GM18526 (cell line): Measurements from ENCODE around the gene FAM174C.
A peak's percentile ranks its signal among the peaks of the same experiment; 100 is the strongest.

ENCODE experiments used
- POLR2A ChIP-seq: IDR thresholded peaks from 3 replicates; pipeline ENCODE4 v1.6.1; 2011; ENCODE audit not compliant: insufficient read length; ENCODE audit errors: extremely low read depth

Gene FAM174C

DNA sequence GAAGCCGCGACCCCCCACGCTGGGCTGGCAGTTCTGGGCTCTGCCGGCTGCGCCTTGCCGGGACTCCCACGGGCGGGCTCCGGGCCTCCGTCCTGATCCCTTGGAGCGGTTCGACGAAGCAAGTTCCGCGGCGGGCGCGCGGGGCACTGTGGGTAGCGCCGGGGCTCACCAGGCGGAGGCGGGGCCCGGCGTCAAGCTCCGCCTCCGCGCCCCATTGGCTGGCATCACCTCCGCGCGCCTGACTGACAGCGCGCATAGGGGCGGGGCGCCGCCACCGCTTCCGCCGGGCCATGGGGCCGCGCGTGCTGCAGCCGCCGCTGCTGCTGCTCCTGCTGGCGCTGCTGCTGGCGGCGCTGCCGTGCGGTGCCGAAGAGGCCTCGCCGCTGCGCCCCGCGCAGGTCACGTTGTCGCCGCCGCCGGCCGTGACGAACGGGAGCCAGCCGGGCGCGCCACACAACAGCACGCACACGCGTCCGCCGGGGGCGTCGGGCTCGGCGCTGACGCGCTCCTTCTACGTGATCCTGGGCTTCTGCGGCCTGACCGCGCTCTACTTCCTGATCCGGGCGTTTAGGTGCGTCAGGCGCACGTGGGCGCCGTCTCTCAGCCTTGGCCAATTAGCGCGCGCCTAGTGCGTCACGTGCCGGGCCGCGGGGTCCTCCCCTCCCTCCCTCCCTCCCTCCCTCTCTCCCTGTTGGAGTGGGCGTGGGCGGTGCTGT lies at the start of gene FAM174C:
TSS of gene FAM174C (plus strand) at position 271 of the 716 bp plus-strand sequence. CDS start at position 291, 20 bp downstream.
- TF ChIP-seq POLR2A = peak; percentile 90

DNA sequence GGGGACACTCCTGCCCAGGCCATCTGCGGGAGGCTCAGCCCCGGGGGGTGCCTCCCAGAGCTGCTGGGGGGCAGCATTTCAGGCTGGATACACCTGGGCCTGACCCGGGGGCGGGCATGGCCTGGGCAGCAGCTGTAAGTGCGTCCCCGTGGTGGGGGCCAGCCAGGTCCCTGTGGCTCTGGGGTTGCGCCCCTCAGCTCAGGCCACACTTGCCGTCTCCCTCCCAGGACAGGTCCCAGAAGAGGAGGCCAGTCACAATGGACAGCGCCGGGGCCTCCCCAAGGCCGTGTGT lies 49.2 kb upstream of the FAM174C start:
- TF ChIP-seq POLR2A = no peak

DNA sequence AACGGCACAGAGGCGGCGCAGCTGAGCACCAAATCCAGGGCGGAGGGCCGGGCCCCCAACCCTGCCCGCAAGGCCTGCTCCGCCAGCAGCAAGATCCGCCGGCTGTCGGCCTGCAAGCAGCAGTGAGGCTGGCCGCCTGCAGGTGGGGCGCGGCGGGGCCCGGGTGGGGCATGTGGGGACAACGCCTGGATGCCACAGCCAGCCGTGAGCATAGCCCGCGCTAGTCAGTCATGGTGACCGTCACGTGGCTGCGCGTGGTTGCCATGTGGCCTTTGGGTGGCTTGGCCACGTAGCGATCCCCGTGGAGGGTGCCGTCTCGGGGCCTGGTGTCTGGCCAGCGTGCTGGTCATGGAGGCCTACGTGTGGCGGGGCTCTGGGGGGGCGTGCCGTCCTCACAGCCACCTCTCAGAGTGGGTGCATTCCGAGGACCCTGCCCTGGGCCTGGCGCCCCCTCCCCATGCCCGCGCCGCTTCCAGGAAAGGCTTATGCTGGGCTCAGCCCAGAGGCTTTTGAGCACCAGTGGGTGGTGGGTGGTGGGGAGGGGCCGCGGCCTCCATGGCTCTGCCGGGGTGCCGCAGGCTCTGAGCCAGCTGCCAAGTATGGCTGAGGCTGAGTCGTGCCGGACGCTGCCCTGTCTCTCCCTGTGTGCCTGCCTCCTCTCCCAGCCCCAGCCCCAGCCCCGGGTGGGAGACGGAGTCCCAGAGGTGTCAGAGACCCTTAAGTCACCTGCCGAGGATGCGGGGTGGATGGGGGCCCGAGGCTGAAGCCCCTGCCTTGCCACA lies 48.6 kb upstream of the FAM174C start:
- TF ChIP-seq POLR2A = no peak

DNA sequence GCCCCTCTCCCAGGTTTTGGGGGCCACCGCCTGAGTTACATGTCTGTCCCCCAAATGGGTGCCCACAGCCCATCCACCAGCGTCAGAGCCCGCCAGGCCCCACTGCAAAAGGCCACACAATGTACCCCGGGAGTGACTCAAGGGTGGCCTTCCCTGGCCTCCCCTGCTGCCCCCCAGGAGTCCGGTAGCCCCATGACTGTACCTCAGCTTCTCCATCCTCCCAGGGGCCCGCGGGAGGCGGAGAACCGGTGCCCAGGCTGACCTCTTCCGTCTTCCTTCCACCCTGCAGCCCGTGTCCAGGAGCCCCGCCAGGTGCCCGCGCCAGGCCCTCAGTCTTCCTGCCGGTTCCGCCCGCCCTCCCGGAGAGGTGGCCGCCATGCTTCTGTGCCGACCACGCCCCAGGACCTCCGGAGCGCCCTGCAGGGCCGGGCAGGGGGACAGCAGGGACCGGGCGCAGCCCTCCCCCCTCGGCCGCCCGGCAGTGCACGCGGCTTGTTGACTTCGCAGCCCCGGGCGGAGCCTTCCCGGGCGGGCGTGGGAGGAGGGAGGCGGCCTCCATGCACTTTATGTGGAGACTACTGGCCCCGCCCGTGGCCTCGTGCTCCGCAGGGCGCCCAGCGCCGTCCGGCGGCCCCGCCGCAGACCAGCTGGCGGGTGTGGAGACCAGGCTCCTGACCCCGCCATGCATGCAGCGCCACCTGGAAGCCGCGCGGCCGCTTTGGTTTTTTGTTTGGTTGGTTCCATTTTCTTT lies 47.9 kb upstream of the FAM174C start:
- TF ChIP-seq POLR2A = no peak

DNA sequence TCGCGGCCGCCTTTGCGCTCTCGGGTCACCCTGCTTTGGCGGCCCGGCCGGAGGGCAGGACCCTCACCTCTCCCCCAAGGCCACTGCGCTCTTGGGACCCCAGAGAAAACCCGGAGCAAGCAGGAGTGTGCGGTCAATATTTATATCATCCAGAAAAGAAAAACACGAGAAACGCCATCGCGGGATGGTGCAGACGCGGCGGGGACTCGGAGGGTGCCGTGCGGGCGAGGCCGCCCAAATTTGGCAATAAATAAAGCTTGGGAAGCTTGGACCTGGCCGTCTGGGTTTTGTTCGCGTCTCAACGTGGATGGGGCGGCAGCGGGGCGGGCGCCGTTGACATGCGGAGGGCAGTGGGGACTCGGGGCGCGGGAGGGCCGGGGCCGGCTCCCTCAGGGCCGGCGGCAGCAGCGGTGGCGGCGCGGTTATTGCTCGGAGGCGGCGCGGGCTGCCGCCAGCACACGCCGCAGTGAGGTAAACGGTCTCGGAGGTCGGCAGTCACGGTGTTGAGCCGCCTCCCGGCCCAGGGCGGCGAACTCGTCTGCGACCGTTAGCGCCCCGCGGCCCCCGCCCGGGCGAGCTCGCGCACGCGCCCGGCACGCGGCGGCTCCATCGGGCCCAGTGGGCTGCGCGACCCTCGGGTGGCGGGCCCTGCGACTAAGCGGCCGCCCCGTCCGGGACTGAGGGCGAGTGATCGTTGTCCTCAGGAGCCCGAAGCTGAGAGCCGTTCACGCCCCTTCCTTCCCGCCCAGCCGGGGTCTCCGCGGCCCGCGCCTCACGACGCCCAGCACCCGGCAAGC lies 47.0 kb upstream of the FAM174C start:
- TF ChIP-seq POLR2A = no peak

DNA sequence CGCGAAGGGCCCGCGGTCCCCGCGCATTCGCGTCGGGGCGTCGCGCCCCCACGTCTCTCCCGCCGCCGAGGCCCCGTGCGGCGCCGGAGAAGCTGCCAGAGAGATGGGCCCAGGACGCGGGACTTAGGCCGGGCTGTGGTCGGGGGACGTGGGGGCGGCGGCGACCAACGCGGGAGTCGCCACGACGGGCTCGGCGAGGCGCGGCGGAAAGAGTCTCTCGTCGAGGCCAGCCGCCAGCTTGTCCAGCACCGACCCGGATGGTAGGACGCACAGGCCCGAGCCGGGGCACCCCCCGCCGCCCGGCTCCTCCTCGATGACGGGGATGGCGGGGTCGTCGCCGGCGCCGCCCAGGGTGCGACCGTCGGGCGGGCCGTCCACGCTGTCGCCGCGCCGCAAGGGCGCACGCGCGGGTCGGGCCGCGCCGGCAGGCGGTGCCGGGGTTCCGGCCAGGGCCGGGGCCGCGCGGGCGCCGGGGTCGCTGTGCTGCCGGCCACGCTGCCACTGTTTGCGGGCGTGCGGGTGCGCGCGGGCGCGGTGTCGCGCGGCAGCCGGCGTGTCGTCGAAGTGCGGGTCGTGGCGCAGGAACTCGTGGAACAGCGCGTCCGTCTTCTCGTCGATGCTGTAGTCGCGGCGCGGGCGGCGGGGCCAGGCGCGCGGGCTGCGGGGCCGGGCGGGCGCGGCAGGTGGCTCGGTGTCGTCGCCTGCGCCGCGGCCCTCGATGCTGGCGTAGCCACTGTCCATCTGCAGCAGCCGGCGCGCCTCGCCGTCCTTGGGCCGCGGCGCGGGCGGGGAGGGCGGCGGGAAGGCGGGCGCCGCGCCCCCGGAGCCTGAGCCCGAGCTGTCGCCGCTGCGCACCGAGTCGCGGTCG lies 46.0 kb upstream of the FAM174C start:
- no peak for TF ChIP-seq POLR2A

DNA sequence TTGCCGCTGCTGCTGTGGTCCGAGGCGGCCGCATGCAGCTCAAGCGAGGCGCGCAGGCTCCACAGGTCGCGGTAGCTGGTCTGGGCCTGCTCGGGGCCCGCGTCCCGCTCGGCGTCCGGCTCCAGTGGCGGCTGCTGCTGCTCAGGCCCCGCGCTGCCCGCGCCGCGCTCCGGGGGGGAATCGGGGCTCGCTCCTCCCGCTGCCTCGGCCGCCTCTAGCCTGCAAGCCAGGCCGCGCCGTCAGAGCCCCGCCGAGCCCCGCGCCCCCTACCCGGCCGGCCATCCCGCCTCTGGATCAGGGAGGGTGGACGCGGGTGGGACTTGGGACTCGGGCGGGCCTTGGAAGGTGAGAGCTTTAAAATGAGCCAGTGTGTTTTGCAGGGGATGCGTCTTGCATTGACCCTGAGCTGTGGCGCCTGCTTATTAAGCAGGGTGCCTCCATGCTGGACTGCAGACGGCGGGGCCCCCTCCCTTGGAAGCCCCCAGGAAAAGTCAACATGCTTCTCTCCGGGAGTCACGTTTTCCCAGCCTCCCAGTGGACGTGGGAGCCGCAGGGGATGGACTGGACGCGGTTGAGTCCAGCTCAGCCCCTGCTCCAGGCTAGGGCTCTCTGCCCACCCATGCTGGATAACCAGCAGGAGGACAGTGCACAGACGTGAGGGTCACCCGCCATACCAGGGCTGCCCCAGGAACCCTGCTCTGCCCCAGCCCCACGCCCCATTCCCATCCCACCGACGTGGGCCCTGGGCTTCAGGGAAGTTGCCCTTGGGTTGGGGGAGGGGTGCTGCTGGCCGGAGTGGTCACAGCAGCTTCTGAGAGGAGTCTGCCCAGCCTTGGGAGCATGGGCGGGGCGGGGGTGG lies 45.2 kb upstream of the FAM174C start:
- TF ChIP-seq POLR2A = no peak

DNA sequence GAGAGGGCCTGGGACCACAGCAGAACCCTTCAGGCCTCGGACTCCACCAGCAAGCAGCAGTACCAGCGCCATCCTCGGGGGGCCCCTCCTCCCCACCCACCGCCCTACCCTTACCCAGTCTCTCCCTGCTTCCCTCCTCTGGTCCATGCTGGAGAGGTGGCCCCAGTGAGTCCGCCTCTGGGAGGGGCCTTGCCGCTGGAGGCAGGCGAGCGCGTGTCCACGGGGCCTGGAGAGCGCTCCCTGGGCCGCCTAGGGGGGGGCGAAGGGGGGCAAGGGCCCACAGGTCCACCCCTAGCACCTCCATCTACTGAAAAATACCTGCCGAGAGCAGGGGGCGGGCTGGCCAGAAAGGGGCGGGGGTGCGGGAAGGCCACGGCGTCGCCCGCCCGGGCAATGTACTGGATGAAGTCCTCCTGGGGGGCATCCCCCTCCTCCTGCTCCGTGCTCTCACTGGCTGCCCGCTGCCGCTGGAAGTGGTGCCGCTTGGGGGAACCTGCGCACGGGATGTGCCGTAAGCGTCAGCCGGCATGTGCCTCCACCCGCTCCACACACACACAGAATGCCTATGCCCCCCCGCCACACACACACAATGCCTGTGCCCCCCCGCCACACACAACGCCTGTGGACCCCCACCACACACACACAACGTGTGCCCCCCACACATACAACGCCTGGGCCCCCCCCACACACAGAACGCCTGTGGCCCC lies 44.4 kb upstream of the FAM174C start:
- TF ChIP-seq POLR2A = no peak

DNA sequence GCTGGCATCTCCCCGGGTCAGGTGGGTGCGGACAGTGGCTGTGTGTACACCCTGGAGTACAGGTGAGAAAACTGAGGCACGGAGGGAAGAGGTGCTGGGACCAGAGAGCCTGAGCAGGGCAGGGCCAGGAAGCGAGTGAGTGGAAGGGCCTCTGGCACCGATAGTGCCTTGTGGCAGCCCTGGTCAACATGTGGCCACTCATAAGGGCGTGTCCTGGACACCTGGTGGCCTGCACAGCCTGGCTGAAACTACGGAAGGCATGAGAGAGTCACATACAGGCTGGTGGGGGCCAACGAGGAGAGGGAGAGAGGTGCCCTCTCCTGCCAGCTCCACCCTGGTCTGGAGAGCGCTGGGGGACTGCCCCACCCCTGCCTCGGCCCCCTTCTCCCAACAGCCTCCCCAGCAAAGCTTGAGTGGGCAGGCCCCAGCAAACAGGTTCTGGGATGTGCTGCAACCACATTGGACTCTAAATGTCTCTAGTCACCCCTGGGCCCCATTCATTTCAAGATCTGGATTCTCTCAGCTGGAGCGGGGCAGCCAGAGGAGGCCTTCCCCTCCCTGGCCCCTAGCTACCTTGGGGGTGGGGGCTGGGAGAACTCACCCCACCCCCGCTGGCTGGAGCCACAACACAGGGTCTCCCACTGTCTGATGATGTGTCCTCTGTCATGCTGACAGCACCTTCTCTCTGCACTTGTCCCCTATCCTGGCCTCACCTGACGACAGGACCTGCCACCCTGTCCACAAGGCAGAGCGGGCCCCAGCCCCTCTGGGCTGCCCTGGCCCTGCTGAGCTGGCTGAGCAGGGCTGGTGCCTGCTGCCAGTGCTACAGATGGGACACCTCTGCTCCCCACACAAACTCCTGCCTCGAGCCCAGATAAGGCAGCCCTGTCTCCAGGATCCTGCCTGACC lies 43.3 kb upstream of the FAM174C start:
- no peak for TF ChIP-seq POLR2A

DNA sequence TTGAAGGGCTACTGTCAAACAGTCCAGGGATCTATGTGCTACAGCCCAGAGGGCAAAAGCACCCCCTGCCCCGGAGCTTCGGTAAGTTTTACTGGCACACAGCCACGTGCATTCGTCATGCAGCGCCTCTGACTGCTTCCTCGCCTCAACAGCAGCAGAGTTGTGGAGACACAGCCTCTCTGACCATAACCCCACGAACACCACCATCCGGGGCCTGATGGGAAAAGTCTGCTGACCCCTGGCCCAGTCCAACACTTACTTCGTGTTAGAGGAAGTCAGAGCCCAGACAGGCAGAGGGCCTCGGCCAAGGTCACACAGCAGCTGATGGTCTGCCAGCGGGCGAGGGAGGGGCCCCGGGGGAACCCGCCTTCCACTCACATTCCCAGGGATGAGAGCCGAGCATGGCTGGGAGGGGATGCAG lies 42.7 kb upstream of the FAM174C start:
- no peak for TF ChIP-seq POLR2A

DNA sequence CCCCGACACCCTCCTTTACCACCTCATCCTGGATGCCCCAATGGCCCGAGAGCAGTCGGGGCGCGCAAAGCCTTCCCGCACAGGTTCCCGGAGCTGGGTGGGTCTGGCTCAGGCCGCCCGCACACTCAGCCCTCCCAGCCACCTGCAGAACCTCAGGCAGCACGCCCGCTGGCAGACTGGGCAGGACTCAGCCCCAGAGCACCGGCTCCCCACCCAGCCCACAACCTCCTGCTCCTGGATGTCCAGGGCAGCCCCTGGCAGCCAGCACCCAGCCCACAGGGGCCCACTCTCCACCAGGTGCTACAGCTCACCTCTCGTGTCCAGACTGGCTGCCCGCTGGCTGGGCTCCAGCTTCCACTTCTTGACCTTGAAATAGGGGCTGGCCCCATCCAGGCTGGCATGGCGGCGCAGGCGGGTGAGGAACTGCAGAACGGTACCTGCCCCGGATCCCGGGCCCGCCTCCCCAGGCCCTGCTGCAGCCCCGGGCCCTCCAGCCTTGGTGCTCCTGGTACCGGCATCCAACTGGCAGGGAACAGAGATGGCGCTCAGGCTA lies 42.1 kb upstream of the FAM174C start:
- no peak for TF ChIP-seq POLR2A
